ENCODE measurements around the gene ZBTB7B.

Gene ZBTB7B

DNA sequence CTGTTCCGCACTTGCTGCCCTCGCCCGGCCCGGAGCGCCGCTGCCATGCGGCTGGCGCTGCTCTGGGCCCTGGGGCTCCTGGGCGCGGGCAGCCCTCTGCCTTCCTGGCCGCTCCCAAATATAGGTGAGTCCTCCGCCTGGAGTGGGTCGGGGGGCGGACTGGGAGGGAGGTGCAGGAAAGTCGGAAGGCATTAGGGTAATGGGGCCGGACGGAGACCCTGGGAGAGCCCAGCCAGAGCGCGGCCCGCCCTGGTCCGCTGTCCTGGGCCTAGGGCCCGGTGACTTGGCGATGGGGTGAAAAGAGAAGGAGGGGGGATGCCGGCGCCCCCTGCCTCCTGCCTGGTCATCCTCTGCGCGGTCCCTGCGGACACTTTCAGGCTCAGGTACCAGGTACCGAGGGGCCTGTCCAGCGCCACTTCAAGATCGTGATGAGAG lies 48.8 kb downstream of the ZBTB7B start:
- no peak for DNase-seq (ENCODE audit: low read depth, low spot score)
- H3K27ac ChIP-seq (ENCODE audit: low read length) = no peak overlapping the region
- H3K4me1 ChIP-seq (ENCODE audit: control insufficient read depth, insufficient read depth, low read length) = 0 out of 2 replicates have a peak, but pooled peaks cover 3% of the 10 kb centered on the region
- no CpG with 5 or more reads among the region's 31 CpGs for WGBS (ENCODE audit: insufficient coverage, insufficient read length)
- H3K9me3 ChIP-seq (ENCODE audit: control insufficient read depth, insufficient read depth, low read length) = no peaks in the 10 kb centered on the region
- peak overlapping the region; percentile 54; the same call in 1 of the 2 replicates for H3K4me3 ChIP-seq (ENCODE audit: low read length)
- H3K36me3 ChIP-seq (ENCODE audit: control insufficient read depth, insufficient read depth, low read length) = no peaks in the 10 kb centered on the region
- peaks cover 5% of the 10 kb centered on the region; the same call in 1 of the 2 replicates for H3K27me3 ChIP-seq (ENCODE audit: control insufficient read depth, insufficient read depth, low read length)

DNA sequence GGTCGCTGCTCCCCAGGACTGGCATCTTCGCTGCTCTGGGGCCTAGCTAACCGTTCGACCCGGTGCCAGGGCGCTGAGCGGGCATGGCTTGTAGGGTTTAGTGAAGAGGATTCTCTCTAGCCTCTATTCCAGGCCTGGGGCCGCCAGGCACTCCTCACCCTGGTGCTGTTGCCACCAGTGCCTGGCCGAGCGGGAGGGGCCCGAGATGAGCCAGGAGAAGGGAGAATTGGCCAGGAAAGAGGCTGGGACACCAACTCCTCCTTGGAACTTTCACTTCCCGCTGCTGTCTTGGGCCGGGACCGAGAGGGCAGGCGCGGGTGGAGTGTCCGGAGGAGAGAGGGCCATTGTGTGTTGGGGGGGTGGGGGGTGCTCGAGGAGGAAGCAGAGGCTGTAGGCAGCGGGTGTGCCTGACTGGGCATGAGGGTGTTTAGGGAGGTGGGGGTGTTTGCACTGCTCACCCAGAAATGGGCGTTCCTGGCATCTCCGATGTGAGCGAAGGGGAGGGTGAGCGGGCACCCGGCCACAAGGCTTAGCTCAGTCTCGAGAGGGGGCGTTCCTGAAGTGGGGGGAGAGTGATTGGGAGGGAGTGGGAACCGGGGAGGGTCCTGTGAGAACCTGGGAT lies 49.3 kb downstream of the ZBTB7B start:
- no peak overlapping the region for H3K27ac ChIP-seq (ENCODE audit: low read length)
- no peaks in the 10 kb centered on the region for H3K9me3 ChIP-seq (ENCODE audit: control insufficient read depth, insufficient read depth, low read length)
- H3K4me3 ChIP-seq (ENCODE audit: low read length) = peak overlapping the region; percentile 54; the same call in 1 of the 2 replicates
- no CpG with 5 or more reads among the region's 27 CpGs for WGBS (ENCODE audit: insufficient coverage, insufficient read length)
- 0 out of 2 replicates have a peak, but pooled peaks cover 3% of the 10 kb centered on the region for H3K4me1 ChIP-seq (ENCODE audit: control insufficient read depth, insufficient read depth, low read length)
- no peaks in the 10 kb centered on the region for H3K36me3 ChIP-seq (ENCODE audit: control insufficient read depth, insufficient read depth, low read length)
- H3K27me3 ChIP-seq (ENCODE audit: control insufficient read depth, insufficient read depth, low read length) = peaks cover 5% of the 10 kb centered on the region; the same call in 1 of the 2 replicates
- DNase-seq (ENCODE audit: low read depth, low spot score) = no peak

DNA sequence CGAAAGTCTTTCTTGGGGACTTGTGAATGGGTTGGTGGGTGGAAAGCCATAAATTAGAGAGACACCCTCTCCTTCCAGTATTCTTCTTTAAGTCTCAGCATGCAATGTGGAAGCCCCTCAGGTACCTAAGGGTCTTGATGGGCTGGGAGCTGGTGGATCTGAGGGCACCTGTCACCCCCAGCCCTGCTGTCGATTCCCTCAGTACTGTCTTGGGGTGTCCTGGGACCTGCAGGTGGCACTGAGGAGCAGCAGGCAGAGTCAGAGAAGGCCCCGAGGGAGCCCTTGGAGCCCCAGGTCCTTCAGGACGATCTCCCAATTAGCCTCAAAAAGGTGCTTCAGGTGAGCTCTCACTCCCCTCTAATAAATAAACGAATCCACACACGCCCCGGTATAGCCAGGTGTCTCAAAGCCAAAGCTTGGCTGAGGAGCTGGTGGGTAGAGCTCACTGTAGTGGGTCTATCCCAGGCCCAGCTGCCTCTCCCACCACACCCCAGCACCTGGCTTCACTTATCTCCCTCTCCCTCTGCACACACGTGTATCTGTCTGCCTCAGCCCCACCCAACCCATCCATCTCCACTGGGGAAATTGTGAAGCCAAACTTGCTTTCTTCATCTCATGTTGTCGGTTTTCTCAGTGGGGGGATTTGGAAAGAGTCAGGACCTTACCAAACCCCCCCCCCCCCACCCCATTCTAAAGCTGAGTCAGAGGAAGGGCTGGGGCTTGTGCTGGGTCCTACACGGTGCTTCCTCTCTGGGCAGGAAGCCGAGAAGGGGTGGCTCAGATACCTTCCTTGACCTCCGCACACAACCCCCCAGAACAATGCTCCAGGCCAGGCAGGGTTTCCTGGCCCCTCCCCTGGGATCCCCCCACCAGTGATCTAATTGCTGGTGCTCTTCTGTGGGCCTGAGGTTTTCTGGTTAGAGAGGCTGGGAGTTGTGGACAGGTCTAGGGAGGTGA lies 50.1 kb downstream of the ZBTB7B start:
- Histone ChIP-seq H3K9me3 (ENCODE audit: control insufficient read depth, insufficient read depth, low read length) (no peaks in the 10 kb centered on the region), H3K27me3 (ENCODE audit: control insufficient read depth, insufficient read depth, low read length) (peaks cover 5% of the 10 kb centered on the region; the same call in 1 of the 2 replicates), H3K4me3 (ENCODE audit: low read length) (no peak overlapping the region), H3K27ac (ENCODE audit: low read length) (no peak overlapping the region), H3K36me3 (ENCODE audit: control insufficient read depth, insufficient read depth, low read length) (peaks cover 1% of the 10 kb centered on the region; the same call in 1 of the 2 replicates), H3K4me1 (ENCODE audit: control insufficient read depth, insufficient read depth, low read length) (0 out of 2 replicates have a peak, but pooled peaks cover 3% of the 10 kb centered on the region)
- no CpG with 5 or more reads among the region's 12 CpGs for WGBS (ENCODE audit: insufficient coverage, insufficient read length)
- no peak for DNase-seq (ENCODE audit: low read depth, low spot score)

DNA sequence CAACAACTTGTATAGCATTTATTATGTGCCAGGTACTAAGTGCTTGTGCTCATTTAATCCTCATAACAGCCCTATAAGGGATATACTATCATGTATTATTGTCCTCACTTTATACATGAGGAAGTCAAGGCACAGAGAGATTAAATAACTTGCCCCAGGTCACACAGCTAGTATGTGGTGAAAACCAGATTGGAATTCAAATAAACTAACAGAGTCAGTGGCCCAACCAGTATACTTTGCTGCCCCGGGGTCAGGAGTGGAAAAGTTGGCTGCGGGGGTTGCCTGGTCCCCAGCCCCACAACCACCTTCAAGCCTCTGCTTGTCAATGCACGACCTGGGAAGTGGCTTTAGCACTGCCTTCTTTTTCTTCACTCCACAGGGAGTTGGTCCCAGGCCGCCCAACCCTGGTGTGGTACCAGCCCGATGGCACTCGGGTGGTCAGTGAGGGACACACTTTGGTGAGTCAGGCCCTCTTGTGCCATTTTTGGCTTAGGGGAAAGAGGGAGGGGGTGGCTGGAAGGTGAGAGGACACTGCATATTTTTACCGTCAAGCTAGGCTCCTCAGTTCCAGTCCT lies 51.0 kb downstream of the ZBTB7B start:
- no CpG with 5 or more reads among the region's 7 CpGs for WGBS (ENCODE audit: insufficient coverage, insufficient read length)
- peaks cover 5% of the 10 kb centered on the region; the same call in 1 of the 2 replicates for H3K27me3 ChIP-seq (ENCODE audit: control insufficient read depth, insufficient read depth, low read length)
- no peak for DNase-seq (ENCODE audit: low read depth, low spot score)
- 0 out of 2 replicates have a peak, but pooled peaks cover 3% of the 10 kb centered on the region for H3K4me1 ChIP-seq (ENCODE audit: control insufficient read depth, insufficient read depth, low read length)
- no peak overlapping the region for H3K4me3 ChIP-seq (ENCODE audit: low read length)
- H3K9me3 ChIP-seq (ENCODE audit: control insufficient read depth, insufficient read depth, low read length) = no peaks in the 10 kb centered on the region
- H3K36me3 ChIP-seq (ENCODE audit: control insufficient read depth, insufficient read depth, low read length) = peaks cover 3% of the 10 kb centered on the region; the same call in 1 of the 2 replicates
- H3K27ac ChIP-seq (ENCODE audit: low read length) = no peak overlapping the region

DNA sequence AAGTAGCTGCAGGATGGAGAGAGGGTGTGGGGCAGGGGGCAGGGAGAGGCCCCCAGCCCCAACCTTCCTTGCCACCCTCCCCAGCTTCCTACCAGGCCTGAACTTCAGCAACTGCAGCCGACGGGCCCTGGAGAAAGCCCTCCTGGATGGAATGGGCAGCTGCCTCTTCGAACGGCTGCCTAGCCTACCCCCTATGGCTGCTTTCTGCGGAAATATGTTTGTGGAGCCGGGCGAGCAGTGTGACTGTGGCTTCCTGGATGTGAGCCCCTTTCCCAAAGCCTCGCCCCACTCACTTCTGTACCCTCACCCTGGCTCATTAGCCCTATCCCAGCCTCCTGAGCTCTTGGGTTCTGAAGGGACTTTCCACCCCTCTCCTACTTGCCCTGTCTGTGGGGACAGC lies 54.5 kb downstream of the ZBTB7B start:
- peaks cover 3% of the 10 kb centered on the region; the same call in 1 of the 2 replicates for H3K27me3 ChIP-seq (ENCODE audit: control insufficient read depth, insufficient read depth, low read length)
- no peak for DNase-seq (ENCODE audit: low read depth, low spot score)
- peaks cover 6% of the 10 kb centered on the region for H3K4me1 ChIP-seq (ENCODE audit: control insufficient read depth, insufficient read depth, low read length)
- H3K36me3 ChIP-seq (ENCODE audit: control insufficient read depth, insufficient read depth, low read length) = peaks cover 3% of the 10 kb centered on the region; the same call in 1 of the 2 replicates
- WGBS (ENCODE audit: insufficient coverage, insufficient read length) = no CpG with 5 or more reads among the region's 8 CpGs
- H3K9me3 ChIP-seq (ENCODE audit: control insufficient read depth, insufficient read depth, low read length) = no peaks in the 10 kb centered on the region
- H3K27ac ChIP-seq (ENCODE audit: low read length) = no peak overlapping the region
- no peak overlapping the region for H3K4me3 ChIP-seq (ENCODE audit: low read length)

DNA sequence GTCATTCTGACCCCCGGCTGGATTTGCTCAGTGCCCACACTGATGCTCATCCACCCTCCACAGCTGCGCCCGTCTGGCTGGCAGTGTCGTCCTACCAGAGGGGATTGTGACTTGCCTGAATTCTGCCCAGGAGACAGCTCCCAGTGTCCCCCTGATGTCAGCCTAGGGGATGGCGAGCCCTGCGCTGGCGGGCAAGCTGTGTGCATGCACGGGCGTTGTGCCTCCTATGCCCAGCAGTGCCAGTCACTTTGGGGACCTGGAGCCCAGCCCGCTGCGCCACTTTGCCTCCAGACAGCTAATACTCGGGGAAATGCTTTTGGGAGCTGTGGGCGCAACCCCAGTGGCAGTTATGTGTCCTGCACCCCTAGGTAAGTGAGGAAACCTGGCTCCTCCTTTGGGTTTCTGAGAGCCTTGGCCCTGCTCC lies 55.2 kb downstream of the ZBTB7B start:
- Histone ChIP-seq H3K27me3 (ENCODE audit: control insufficient read depth, insufficient read depth, low read length) (no peaks in the 10 kb centered on the region), H3K27ac (ENCODE audit: low read length) (no peak overlapping the region), H3K4me1 (ENCODE audit: control insufficient read depth, insufficient read depth, low read length) (peaks cover 5% of the 10 kb centered on the region), H3K4me3 (ENCODE audit: low read length) (no peak overlapping the region), H3K9me3 (ENCODE audit: control insufficient read depth, insufficient read depth, low read length) (no peaks in the 10 kb centered on the region), H3K36me3 (ENCODE audit: control insufficient read depth, insufficient read depth, low read length) (peaks cover 3% of the 10 kb centered on the region; the same call in 1 of the 2 replicates)
- WGBS (ENCODE audit: insufficient coverage, insufficient read length) = no CpG with 5 or more reads among the region's 13 CpGs
- DNase-seq (ENCODE audit: low read depth, low spot score) = no peak

DNA sequence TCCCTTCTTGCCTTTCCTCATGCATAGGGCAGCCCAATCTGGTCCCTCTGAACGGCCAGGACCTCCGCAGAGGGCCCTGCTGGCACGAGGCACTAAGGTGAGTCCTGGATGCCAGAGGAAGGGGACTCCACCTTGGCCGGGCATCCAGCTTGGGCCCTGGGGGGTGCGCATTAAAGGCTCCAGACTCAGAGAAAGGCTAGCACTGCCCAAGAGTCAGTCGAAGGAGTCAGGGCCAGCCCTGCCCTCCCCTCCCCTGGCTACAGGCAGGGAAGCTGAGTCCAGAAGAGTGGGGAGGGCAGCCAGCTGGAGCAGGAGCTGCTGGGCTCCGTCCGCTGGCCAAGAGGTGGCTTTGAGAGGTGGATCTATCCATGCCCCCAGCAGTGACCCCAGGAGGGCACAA lies 58.1 kb downstream of the ZBTB7B start:
- no CpG with 5 or more reads among the region's 8 CpGs for WGBS (ENCODE audit: insufficient coverage, insufficient read length)

DNA sequence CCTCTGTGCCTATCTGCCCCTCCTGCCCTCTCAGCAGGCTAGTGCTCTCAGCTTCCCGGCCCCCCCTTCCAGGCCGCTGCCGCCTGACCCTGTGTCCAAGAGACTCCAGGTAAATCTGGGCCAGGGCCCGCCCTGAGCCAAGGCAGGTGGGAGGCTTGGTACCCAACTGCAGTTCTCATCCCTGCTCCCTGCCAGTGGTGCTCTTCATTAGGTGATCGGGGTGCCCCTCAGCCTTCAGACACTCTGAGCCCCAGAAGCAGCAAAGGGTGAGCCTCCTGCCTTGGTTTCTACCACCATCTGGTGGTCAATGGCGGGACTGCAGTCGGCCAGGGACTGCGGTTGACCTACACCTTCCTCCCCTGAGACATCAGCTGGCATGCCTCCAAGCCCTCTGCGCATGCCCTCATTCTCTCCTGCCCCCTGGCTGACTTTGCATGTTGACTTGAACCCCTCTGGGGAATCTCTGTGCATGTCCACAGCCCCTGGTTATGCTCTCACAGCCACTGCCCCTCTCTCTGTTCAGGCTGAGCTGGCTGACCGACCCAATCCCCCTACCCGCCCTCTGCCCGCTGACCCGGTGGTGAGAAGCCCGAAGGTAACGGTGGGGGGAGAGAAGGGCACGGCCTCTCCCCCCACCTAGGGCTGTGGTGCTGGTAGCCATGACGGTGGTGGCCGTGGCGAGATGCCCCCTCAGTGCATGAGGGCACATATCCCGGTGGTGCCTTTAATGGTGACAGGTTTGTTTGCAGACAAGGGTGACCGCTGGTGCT lies 59.0 kb downstream of the ZBTB7B start:
- H3K27ac ChIP-seq (ENCODE audit: low read length) = no peak overlapping the region
- WGBS (ENCODE audit: insufficient coverage, insufficient read length) = no CpG with 5 or more reads among the region's 21 CpGs
- no peak for DNase-seq (ENCODE audit: low read depth, low spot score)
- no peak overlapping the region; the same call in 1 of the 2 replicates for H3K4me3 ChIP-seq (ENCODE audit: low read length)
- H3K4me1 ChIP-seq (ENCODE audit: control insufficient read depth, insufficient read depth, low read length) = peaks cover 5% of the 10 kb centered on the region
- peaks cover 7% of the 10 kb centered on the region for H3K36me3 ChIP-seq (ENCODE audit: control insufficient read depth, insufficient read depth, low read length)
- no peaks in the 10 kb centered on the region for H3K27me3 ChIP-seq (ENCODE audit: control insufficient read depth, insufficient read depth, low read length)
- H3K9me3 ChIP-seq (ENCODE audit: control insufficient read depth, insufficient read depth, low read length) = no peaks in the 10 kb centered on the region

More for the DNA sequence above, 58.1 kb downstream of the ZBTB7B start:
- Histone ChIP-seq H3K27ac (ENCODE audit: low read length) (no peak overlapping the region), H3K27me3 (ENCODE audit: control insufficient read depth, insufficient read depth, low read length) (no peaks in the 10 kb centered on the region), H3K9me3 (ENCODE audit: control insufficient read depth, insufficient read depth, low read length) (no peaks in the 10 kb centered on the region), H3K4me1 (ENCODE audit: control insufficient read depth, insufficient read depth, low read length) (peaks cover 5% of the 10 kb centered on the region), H3K36me3 (ENCODE audit: control insufficient read depth, insufficient read depth, low read length) (peaks cover 3% of the 10 kb centered on the region; the same call in 1 of the 2 replicates), H3K4me3 (ENCODE audit: low read length) (no peak overlapping the region)
- no peak for DNase-seq (ENCODE audit: low read depth, low spot score)

DNA sequence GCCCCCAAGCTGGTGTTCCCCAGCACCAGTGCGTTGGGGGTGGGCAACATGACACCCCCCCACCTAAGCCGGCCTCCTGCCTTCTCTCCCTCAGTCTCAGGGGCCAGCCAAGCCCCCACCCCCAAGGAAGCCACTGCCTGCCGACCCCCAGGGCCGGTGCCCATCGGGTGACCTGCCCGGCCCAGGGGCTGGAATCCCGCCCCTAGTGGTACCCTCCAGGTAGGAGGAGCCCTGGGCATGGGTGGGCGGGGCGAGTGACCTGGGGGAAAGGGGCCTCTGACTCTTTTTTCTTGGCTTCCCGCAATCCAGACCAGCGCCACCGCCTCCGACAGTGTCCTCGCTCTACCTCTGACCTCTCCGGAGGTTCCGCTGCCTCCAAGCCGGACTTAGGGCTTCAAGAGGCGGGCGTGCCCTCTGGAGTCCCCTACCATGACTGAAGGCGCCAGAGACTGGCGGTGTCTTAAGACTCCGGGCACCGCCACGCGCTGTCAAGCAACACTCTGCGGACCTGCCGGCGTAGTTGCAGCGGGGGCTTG lies 59.6 kb downstream of the ZBTB7B start:
- no peak overlapping the region for H3K27ac ChIP-seq (ENCODE audit: low read length)
- H3K27me3 ChIP-seq (ENCODE audit: control insufficient read depth, insufficient read depth, low read length) = no peaks in the 10 kb centered on the region
- peak overlapping the region; percentile 26; the same call in 1 of the 2 replicates for H3K4me3 ChIP-seq (ENCODE audit: low read length)
- peaks cover 7% of the 10 kb centered on the region for H3K36me3 ChIP-seq (ENCODE audit: control insufficient read depth, insufficient read depth, low read length)
- WGBS (ENCODE audit: insufficient coverage, insufficient read length) = no CpG with 5 or more reads among the region's 29 CpGs
- no peaks in the 10 kb centered on the region for H3K9me3 ChIP-seq (ENCODE audit: control insufficient read depth, insufficient read depth, low read length)
- no peak for DNase-seq (ENCODE audit: low read depth, low spot score)
- H3K4me1 ChIP-seq (ENCODE audit: control insufficient read depth, insufficient read depth, low read length) = peaks cover 5% of the 10 kb centered on the region

Data from iPS DF 6.9 (cell line).